Measurements from ENCODE around the gene AUTS2. TPM values are rescaled to one million over a fixed set of nuclear protein-coding genes. Genes with fewer than 3 reads are reported as not detected.

The AUTS2 gene
- total RNA-seq, 1 donor from 2014 or later: 94.1 TPM

DNA sequence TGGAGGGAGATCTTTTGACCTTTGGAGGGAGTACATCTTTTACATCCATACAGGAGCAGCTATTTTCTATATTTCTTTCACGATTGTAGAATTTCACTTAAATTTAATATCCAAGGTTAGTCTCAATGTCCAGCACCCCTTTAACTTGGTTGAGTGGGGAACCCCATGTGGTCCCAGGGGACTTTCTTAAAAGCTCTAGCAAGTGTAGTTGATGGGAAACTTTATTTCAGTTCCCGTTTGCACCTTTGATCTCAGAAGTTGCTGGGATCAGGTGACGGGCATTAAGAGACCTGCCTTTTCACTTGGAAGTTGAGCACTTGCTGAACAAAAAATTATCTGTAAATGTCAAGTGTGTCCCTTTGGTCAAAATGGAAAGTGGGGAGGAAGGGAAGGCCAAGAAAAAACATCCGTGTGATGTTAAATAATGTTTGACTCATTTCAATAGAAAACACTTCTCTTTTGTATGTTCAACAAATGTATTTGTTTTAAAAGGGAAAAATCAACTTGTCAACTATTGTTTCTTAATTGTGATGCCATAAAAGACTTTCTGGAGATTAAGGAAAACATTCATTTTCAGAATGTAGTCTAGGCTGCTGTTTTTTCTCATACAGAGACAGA, 1163.5 kb downstream of the AUTS2 start:
- peaks cover 20% of the 10 kb centered on the region for H3K36me3 Mint-ChIP-seq
- no peak overlapping the region for H3K27ac Mint-ChIP-seq
- no peak overlapping the region for H3K4me3 Mint-ChIP-seq
- peaks cover 24% of the 10 kb centered on the region for H3K4me1 Mint-ChIP-seq (ENCODE audit: unreplicated experiment)
- no peaks in the 10 kb centered on the region for H3K9me3 Mint-ChIP-seq
- no peaks in the 10 kb centered on the region for H3K27me3 Mint-ChIP-seq
- DNase-seq (ENCODE audit: extremely low spot score, unreplicated experiment): no peak
- TF ChIP-seq, protein P1, sequence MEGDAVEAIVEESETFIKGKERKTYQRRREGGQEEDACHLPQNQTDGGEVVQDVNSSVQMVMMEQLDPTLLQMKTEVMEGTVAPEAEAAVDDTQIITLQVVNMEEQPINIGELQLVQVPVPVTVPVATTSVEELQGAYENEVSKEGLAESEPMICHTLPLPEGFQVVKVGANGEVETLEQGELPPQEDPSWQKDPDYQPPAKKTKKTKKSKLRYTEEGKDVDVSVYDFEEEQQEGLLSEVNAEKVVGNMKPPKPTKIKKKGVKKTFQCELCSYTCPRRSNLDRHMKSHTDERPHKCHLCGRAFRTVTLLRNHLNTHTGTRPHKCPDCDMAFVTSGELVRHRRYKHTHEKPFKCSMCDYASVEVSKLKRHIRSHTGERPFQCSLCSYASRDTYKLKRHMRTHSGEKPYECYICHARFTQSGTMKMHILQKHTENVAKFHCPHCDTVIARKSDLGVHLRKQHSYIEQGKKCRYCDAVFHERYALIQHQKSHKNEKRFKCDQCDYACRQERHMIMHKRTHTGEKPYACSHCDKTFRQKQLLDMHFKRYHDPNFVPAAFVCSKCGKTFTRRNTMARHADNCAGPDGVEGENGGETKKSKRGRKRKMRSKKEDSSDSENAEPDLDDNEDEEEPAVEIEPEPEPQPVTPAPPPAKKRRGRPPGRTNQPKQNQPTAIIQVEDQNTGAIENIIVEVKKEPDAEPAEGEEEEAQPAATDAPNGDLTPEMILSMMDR (conservative IDR thresholded peaks at IDR 0.05): no peak

DNA sequence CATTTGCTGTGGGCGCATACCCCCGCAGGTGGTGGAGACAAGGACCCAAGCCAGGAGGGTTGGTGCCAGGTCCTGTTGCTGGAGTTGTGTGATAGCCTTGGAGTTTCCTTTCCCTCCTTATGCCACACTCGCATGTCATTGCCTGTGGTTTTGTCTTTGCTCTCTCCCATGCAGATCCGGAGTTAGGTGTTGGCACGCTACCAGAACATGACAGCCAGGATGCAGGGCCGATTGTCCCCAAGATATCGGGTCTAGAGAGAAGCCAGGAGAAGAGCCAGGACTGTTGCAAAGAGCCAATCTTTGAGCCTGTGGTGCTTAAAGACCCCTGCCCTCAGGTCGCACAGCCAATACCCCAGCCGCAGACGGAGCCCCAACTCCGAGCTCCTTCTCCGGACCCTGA, 1164.4 kb downstream of the AUTS2 start:
- no peaks in the 10 kb centered on the region for H3K27me3 Mint-ChIP-seq
- peaks cover 27% of the 10 kb centered on the region for H3K36me3 Mint-ChIP-seq
- H3K4me3 Mint-ChIP-seq: no peak overlapping the region
- H3K9me3 Mint-ChIP-seq: no peaks in the 10 kb centered on the region
- peaks cover 24% of the 10 kb centered on the region for H3K4me1 Mint-ChIP-seq (ENCODE audit: unreplicated experiment)
- TF ChIP-seq, protein P1 (conservative IDR thresholded peaks at IDR 0.05): no peak
- no peak overlapping the region for H3K27ac Mint-ChIP-seq
- no peak for DNase-seq (ENCODE audit: extremely low spot score, unreplicated experiment)

DNA sequence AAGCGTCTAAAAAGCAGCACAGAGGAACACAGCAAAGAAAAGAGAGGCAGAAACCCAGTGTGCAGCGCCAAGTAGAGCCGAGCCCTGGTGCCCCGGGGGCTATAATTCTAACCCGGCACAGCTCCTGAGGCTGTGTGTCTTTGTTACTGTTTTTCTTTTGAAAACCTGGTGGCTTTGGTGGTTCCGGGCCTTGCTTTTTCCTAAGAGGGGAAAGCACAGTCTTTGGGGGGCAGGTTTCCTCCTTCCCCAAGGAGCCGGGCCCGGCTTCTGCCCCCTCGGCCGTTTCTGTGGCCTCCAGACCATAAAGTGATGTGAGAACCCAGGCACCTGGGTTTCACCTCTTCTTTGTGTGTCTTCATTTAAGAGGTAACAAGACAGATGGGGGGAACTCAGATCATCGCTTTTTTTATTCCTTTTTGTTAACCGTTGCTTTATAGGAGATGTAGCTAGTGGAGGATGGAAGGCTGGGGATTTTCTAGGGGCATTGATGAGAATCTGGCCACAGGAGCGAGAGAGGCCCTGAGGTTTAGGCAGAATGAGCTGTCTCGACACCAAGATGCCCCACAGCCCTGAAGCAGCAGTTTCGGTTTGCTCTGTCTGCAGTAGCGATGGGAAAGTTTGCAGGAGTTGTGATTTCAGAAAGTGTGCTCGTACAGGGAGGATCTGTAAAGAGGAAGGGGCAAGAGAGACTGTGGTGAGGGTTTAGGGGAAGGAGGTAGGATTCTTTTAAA, 1165.9 kb downstream of the AUTS2 start:
- no peak for DNase-seq (ENCODE audit: extremely low spot score, unreplicated experiment)
- Mint-ChIP-seq H3K9me3 (no peaks in the 10 kb centered on the region), H3K27me3 (no peaks in the 10 kb centered on the region), H3K4me3 (no peak overlapping the region), H3K27ac (peak overlapping the region; percentile 63), H3K36me3 (peaks cover 36% of the 10 kb centered on the region), H3K4me1 (ENCODE audit: unreplicated experiment) (peaks cover 17% of the 10 kb centered on the region)
- TF ChIP-seq, protein P1 (conservative IDR thresholded peaks at IDR 0.05): no peak

DNA sequence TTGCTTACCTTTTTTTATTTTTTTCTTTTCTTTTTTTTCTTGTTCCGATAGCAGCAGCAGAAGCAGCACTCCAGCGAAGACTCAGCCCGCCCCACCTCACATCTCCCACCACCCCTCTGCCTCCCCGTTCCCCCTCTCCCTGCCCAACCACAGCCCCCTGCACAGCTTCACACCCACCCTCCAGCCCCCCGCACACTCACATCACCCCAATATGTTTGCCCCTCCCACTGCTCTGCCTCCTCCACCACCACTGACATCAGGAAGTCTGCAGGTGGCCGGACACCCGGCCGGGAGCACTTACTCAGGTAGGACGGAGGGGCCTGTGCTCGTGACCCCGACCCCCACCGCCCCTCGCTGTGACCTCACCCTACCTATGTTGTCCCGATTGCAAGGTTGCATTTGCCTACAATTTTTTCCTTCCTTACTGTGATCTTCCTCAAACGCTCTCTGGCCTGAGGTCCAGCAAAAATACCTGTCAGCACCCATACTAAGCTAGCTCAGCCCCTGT, 1166.5 kb downstream of the AUTS2 start:
- peak overlapping the region; percentile 63 for H3K27ac Mint-ChIP-seq

DNA sequence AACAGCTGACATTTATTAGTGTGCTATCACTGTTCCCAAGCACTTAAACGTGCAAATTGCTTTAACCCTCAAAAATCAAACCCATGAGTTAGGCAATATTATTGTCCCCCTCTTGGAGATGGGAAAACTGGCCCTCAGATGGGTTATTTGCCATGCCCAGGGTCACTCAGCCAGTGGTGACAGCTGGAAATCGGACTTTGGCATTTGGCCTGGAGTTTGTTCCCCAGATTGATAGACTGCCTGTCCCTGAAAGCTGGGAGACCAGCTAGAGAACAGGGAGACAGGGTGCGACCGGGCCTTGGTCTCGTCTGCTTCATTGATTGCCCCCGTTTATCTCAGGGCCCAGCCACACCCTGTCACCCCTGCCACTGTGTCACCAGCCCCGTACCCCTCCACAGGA, 1167.4 kb downstream of the AUTS2 start:
- TF ChIP-seq, protein P1 (conservative IDR thresholded peaks at IDR 0.05): no peak
- peaks cover 46% of the 10 kb centered on the region for H3K36me3 Mint-ChIP-seq
- peaks cover 16% of the 10 kb centered on the region for H3K4me1 Mint-ChIP-seq (ENCODE audit: unreplicated experiment)
- H3K27me3 Mint-ChIP-seq: no peaks in the 10 kb centered on the region
- no peaks in the 10 kb centered on the region for H3K9me3 Mint-ChIP-seq
- H3K27ac Mint-ChIP-seq: no peak overlapping the region
- DNase-seq (ENCODE audit: extremely low spot score, unreplicated experiment): no peak
- no peak overlapping the region for H3K4me3 Mint-ChIP-seq

More for the DNA sequence above, 1166.5 kb downstream of the AUTS2 start:
- H3K9me3 Mint-ChIP-seq: no peaks in the 10 kb centered on the region
- DNase-seq (ENCODE audit: extremely low spot score, unreplicated experiment): no peak
- H3K4me3 Mint-ChIP-seq: no peak overlapping the region
- TF ChIP-seq, protein P1 (conservative IDR thresholded peaks at IDR 0.05): no peak
- peaks cover 16% of the 10 kb centered on the region for H3K4me1 Mint-ChIP-seq (ENCODE audit: unreplicated experiment)
- peaks cover 38% of the 10 kb centered on the region for H3K36me3 Mint-ChIP-seq
- no peaks in the 10 kb centered on the region for H3K27me3 Mint-ChIP-seq
